OCI-LY7 (cell line): ENCODE measurements around the gene PXN.

Experiments
- EZH2phosphoT487 ChIP-seq: fragments of 200-600 bp; sonication (generic); IDR thresholded peaks from 2 replicates; pipeline ENCODE4 v1.6.1; 2018; ENCODE audit warnings: low read depth, borderline replicate concordance, mild to moderate bottlenecking, mixed run types, antibody characterized with exemption, low read length, moderate library complexity, mixed read lengths
- TF ChIP-seq, protein P1 (sequence below): fragments of 200-600 bp; sonication (generic); conservative IDR thresholded peaks from 2 replicates; pipeline ENCODE4 v1.5.1; 2014; ENCODE audit warnings: mild to moderate bottlenecking, antibody characterized with exemption, low read length, moderate library complexity, mixed read lengths

DNA sequence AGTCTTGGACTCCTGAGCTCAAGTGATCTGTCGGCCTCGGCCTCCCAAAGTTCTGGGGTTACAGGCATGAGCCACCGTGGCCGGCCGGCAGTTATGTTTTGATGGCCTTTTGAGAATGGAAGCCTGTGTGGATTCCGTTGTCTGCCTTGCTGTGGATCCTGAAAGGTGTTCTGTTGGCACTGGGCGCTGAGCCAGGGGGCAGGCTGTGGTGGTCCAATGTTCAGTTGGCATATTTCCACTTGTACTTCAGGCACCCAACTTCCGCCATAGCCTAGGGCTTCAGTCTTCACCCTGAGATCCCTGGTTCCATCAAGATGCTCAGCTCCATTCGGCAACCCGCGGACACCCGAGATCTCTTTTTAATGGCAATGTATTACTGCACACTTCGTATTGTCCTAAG is 58.3 kb downstream of the PXN start:
- TF ChIP-seq, protein P1, sequence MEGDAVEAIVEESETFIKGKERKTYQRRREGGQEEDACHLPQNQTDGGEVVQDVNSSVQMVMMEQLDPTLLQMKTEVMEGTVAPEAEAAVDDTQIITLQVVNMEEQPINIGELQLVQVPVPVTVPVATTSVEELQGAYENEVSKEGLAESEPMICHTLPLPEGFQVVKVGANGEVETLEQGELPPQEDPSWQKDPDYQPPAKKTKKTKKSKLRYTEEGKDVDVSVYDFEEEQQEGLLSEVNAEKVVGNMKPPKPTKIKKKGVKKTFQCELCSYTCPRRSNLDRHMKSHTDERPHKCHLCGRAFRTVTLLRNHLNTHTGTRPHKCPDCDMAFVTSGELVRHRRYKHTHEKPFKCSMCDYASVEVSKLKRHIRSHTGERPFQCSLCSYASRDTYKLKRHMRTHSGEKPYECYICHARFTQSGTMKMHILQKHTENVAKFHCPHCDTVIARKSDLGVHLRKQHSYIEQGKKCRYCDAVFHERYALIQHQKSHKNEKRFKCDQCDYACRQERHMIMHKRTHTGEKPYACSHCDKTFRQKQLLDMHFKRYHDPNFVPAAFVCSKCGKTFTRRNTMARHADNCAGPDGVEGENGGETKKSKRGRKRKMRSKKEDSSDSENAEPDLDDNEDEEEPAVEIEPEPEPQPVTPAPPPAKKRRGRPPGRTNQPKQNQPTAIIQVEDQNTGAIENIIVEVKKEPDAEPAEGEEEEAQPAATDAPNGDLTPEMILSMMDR, result no peak
- TF ChIP-seq EZH2phosphoT487, result no peak
